ENCODE data around the gene SYT12. TPM values are rescaled to one million over a fixed set of nuclear protein-coding genes. Genes with fewer than 3 reads are reported as not detected.
"Not testable (repeated sequence)": the region's sequence is repeated elsewhere in the genome, so short reads cannot be mapped to it uniquely, and the experiment has no call there.

Gene SYT12
- total RNA-seq, 1 donor, result 0.09 TPM

DNA sequence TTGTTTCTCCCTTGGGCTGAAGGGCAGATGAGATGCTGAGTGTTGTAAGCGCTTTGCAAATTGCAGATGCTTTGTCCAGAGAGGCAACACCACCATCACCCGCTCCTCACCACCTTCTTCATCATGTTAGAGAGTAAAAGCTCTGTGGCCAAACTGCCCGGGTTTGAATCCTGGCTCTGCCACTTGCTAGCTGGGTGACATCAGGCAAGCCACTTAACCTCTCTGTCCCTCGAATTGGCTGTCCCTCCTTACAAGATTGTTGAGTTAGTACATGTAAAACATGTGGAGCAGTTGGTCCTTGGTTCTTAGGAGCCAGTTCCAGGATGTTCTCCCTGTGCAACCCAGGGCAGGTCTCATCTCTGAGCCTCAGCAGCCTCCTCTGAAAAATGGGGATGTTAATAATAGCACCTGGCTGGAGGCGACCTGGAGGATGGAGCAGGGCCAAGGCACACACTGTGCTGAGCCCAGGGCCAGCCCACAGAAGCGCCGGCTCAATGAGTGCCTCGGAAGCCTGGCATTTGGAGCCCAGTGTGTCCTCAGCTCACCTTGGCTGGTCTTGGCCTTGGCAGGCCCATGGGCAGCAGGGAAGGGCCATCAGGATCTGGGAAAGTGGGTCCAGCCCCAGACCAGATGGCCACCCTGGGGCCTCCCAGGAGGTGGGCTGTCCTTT, 37.3 kb upstream of the SYT12 start:
- TF ChIP-seq, protein P1, sequence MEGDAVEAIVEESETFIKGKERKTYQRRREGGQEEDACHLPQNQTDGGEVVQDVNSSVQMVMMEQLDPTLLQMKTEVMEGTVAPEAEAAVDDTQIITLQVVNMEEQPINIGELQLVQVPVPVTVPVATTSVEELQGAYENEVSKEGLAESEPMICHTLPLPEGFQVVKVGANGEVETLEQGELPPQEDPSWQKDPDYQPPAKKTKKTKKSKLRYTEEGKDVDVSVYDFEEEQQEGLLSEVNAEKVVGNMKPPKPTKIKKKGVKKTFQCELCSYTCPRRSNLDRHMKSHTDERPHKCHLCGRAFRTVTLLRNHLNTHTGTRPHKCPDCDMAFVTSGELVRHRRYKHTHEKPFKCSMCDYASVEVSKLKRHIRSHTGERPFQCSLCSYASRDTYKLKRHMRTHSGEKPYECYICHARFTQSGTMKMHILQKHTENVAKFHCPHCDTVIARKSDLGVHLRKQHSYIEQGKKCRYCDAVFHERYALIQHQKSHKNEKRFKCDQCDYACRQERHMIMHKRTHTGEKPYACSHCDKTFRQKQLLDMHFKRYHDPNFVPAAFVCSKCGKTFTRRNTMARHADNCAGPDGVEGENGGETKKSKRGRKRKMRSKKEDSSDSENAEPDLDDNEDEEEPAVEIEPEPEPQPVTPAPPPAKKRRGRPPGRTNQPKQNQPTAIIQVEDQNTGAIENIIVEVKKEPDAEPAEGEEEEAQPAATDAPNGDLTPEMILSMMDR (IDR thresholded peaks at IDR 0.05; ENCODE audit: insufficient read depth, low read length), result no peak
- no peak overlapping the region for H3K4me3 ChIP-seq (ENCODE audit: low read depth, low read length)
- DNase-seq (ENCODE audit: low read depth), result no peak

DNA sequence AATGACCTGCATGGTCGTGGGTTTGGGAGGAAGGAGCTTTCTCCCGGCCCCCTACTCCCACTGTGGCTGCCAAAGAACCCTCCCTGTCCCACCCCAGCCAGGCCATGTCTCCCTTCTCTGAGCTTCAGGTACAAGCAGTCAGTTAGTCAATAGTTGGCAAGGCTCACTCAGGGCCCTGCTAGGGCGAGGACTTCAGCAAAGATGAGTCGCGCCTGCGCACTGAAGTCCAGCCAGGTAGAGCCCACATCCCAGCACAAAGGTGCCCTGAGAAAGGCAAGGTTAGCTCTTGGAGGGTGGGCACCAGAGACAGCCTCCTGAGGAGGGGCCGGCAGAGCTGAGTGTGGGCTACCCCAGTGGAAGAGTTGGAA, 36.8 kb upstream of the SYT12 start:
- TF ChIP-seq, protein P1 (IDR thresholded peaks at IDR 0.05; ENCODE audit: insufficient read depth, low read length), result no peak
- H3K4me3 ChIP-seq (ENCODE audit: low read depth, low read length), result no peak overlapping the region
- no peak for DNase-seq (ENCODE audit: low read depth)

DNA sequence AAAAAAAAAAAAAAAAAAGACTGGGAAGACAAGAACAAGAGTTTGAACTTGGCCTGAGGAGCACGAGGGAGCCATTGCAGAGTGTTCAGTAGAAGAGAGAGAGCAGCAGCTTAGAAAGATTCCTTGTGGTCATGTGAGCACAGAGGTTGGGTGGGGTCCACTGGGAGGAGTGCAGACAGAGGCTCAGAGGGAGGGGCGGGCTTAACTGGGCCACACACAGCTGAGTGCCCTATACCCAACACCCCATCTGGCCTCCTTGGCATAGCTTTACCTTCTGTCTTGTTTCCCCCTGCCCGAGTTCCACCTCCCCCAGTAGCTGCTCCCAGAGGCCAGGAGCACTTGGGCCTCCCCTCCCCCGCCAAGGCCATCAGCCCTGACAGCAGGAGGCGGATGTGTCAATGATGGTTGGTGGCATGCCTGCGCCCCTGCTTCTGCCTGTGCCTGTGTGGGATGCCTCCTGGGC, 35.7 kb upstream of the SYT12 start:
- no peak overlapping the region for H3K4me3 ChIP-seq (ENCODE audit: low read depth, low read length)
- no peak for DNase-seq (ENCODE audit: low read depth)
- TF ChIP-seq, protein P1 (IDR thresholded peaks at IDR 0.05; ENCODE audit: insufficient read depth, low read length), result no peak

DNA sequence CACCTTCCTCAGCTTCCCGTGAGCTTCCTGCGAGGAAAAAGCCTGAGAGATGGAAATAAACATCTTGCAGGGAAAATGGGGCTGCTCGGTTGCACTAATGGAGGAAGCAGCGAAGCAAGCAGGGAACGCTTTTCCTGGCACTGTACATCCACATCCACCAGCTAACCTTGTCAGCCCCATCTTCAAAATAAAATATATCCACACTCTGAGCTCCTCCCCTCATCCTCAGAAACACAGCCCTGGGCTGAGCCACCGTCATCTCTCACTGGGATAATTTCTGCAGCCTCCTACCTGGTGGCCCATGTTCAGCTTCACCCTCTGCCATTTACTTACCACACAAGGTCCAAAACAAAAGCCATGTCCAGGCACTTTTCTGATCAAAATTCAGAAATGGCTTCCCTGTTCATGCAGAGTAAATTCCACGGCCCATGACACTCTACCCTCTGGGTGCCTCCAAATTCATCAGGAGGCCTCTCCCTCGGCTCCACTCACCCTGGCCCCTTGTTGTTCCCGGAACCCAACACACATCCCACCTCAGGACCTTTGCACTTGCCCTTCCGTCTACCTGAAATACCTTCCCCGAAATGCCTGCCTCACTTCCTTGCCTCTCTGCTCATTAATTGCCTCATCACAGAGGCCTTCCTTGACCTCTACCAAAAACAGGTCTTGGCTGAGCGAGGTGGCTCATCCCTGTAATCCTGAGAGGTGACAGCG, 34.9 kb upstream of the SYT12 start:
- TF ChIP-seq, protein P1 (IDR thresholded peaks at IDR 0.05; ENCODE audit: insufficient read depth, low read length), result no peak
- no peak for DNase-seq (ENCODE audit: low read depth)

DNA sequence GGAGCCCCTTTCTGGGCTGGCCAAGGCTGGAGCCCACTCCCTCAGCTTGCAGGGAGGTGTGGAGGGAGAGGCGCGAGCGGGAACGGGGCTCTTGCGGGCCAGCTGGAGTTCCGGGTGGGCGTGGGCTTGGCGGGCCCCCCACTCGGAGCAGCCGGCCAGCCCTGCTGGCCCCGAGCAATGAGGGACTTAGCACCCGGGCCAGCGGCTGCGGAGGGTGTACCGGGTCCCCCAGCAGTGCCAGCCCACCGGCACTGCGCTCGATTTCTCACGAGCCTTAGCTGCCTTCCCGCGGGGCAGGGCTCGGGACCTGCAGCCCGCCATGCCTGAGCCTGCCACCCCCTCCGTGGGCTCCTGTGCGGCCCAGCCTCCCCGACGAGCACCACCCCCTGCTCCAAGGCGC, 34.2 kb upstream of the SYT12 start:
- H3K4me3 ChIP-seq (ENCODE audit: low read depth, low read length); DNase-seq (ENCODE audit: low read depth): not testable (repeated sequence)

More for the DNA sequence above, 34.9 kb upstream of the SYT12 start:
- H3K4me3 ChIP-seq (ENCODE audit: low read depth, low read length), result no peak overlapping the region

DNA sequence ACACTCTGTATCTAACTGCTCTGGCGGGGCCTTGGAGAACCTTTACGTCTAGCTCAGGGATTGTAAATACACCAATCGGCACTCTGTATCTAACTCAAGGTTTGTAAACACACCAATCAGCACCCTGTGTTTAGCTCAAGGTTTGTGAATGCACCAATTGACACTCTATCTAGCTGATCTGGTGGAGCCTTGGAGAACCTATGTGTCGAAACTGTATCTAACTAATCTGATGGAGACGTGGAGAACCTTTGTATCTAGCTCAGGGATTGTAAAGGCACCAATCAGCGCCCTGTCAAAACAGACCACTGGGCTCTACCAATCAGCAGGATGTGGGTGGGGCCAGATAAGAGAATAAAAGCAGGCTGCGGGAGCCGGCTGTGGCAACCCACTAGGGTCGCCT, 33.6 kb upstream of the SYT12 start:
- not testable (repeated sequence) for DNase-seq (ENCODE audit: low read depth); H3K4me3 ChIP-seq (ENCODE audit: low read depth, low read length)

DNA sequence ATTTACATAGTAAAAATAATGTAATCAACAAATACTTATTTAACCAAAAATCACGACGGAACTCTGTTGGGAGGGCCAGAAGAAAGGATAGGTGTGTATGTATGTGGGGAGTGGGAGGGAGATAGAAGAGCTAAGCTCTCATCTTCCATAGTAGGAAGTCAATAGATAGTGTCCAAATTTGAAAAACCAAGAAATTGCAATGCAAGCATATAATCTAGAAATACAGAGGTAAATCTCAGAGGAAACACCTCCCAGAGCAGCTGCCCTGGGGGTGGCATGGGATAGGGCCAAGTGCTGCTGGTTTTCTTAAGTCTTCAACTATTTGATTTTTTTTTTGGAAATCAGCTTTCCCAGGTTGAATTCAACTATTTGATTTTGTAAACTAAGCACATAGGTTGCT, 30.9 kb upstream of the SYT12 start:
- TF ChIP-seq, protein P1 (IDR thresholded peaks at IDR 0.05; ENCODE audit: insufficient read depth, low read length), result no peak
- no peak for DNase-seq (ENCODE audit: low read depth)

More for the DNA sequence above, 30.9 kb upstream of the SYT12 start:
- no peak overlapping the region for H3K4me3 ChIP-seq (ENCODE audit: low read depth, low read length)
